Measurements from ENCODE around the gene OGFOD2. TPM values are rescaled to one million over a fixed set of nuclear protein-coding genes. Genes with fewer than 3 reads are reported as not detected.

The OGFOD2 gene
- total RNA-seq, 2 donors from 2014 or later = 7.6 to 9.6 TPM

- no peak for DNase-seq (ENCODE audit: low spot score)
- intact Hi-C loops (cut with DNase I) = loop anchor here in 1 of 2 donors (10.0 kb wide), 1 partner anchor 150 kb away; no protein-coding TSS in a partner anchor
Observed at GRCh38 chr12:122994781-122995502, 19.9 kb downstream of the OGFOD2 start.

DNA sequence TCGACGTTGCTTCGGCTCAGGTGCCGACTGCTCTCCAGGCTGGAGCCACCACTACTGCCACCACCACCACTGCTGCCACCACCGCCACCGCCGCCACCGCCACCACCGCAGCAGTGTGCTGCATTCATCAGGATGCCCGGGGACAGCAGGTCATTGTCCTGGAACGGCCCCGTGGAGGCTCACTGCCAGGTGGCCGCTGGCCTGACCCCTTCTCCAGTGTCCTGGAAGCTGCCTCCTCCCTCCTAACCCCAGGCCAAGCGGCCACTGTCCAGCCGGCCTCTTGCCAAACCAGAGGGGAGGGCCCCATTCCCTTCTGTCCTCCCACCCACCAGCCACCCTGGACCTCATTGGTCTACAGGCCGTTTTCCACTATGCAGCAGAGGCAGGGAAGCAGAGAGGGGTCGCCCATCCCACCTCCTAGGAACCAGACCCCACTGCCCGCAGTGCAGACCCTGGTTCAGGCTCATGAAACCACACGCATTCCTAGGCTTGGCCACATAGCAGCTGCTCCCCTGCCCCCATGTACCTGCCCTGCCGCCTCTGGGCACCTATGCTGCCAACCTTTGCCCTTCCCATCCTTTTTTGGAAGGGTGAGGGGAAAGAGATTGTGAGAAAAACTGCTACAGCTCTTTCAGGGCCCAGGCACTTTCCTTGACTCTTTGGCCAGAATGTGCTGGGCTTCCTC, 20.6 kb downstream of the OGFOD2 start:
- peak; percentile 84 for DNase-seq (ENCODE audit: low spot score)
- intact Hi-C loops (cut with DNase I) = loop anchor here in 1 of 2 donors (10.0 kb wide), 1 partner anchor 149 kb away; no protein-coding TSS in a partner anchor

DNA sequence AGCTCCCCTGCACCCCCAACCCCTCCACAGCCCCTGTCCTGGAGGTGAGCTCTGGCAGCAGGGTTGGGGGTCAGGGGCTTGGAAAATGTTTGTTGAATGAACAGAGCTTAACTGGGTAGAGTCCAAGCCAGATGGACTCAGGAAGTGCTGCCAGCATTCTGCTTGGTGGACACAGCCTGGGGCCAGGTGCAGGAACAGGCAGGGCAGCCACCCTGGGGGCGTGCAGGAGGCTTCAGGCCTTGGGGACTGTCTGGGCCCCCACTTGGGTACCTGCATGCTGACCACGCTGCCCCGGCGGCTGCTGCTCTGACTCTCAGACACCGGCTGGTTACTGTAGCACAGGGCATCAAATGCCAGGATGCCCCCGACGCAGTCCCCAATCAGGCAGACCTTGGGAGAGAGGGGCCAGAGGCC, 21.2 kb downstream of the OGFOD2 start:
- DNase-seq (ENCODE audit: low spot score) = no peak
- intact Hi-C loops (cut with DNase I) = loop anchor here in 1 of 2 donors (10.0 kb wide), 1 partner anchor 149 kb away; no protein-coding TSS in a partner anchor

GRCh38 chr12:122996621-122997342, 21.7 kb downstream of the OGFOD2 start:
- intact Hi-C loops (cut with DNase I) = loop anchor here in 1 of 2 donors (10.0 kb wide), 1 partner anchor 148 kb away; no protein-coding TSS in a partner anchor
- DNase-seq (ENCODE audit: low spot score) = no peak

DNA sequence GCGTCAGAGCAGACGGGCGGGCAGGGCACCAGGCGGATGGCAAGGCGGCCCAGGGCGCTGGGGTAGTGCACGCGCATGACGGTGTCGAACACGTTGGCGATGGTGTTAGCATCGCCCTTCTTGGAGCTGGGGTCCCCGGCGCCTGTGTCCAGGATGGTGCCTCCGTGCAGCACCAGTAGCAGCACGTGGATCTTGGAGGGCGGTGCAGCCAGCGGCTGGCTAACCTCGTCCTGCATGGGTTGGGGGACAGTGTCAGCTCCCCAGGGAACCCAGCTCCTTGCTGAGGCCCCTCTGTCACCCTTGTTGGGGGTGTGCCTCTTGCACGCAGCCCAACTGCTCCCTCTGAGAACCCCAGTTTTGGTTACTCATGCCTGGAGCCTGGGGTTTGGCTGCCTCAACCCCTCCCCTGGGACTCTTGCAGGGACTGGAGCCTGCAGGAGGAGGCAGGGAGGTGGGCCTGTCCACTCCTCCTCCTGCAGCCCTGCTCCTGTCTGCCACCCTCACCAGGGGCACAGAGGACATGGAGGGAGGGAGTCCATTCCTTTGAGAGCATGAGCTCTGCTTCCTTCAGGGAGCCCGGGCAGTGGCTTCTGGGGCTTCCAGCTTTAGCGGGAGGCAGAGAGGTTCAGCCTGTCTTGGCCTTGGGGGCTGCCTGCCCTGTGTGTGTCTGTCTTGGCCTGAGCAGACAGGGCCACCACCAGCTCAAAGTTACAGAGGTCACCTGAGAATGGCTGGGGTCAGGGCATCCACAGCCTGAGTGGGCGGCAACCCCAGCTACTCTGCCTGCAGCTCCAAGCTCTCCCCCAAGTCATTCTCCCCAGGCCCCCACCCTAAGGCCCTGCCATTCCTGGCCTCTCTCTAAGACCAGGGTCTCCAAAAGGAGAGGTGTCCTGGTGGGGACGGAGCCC, 22.6 kb downstream of the OGFOD2 start:
- intact Hi-C loops (cut with DNase I) = loop anchor here in 1 of 2 donors (10.0 kb wide), 1 partner anchor 147 kb away; no protein-coding TSS in a partner anchor
- no peak for DNase-seq (ENCODE audit: low spot score)

DNA sequence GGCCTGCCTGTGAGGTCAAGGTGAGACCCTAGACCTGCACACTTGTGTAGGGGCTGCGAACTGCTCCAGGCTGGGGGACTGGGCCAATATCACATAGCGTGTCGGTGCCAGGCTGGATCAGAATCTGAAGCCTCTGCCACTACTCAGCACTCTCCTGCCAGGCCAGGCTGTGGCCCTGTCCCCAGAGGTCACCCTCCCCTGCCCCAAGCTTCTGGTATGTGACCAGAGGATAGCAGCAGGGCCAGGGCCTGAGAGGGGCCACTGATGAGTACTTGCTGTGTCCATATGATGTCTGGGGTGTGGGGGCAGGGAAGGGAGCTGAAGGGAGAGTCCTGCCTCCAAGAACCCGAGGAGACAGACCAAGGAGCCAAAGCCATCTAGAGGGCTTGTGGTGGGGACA, 23.3 kb downstream of the OGFOD2 start:
- no peak for DNase-seq (ENCODE audit: low spot score)
- intact Hi-C loops (cut with DNase I) = loop anchor here in 1 of 2 donors (10.0 kb wide), 1 partner anchor 146 kb away; no protein-coding TSS in a partner anchor

- no peak for DNase-seq (ENCODE audit: low spot score)
- intact Hi-C loops (cut with DNase I) = loop anchor here in 1 of 2 donors (10.0 kb wide), 1 partner anchor 145 kb away; no protein-coding TSS in a partner anchor
Observed at GRCh38 chr12:122999196-122999946, 24.3 kb downstream of the OGFOD2 start.

- intact Hi-C loops (cut with DNase I) = loop anchor here in 1 of 2 donors (10.0 kb wide), 1 partner anchor 145 kb away; no protein-coding TSS in a partner anchor
- DNase-seq (ENCODE audit: low spot score) = no peak
Observed at GRCh38 chr12:122999986-123000420, 25.0 kb downstream of the OGFOD2 start.

GRCh38 chr12:123000578-123000977, 25.5 kb downstream of the OGFOD2 start:
- intact Hi-C loops (cut with DNase I) = no loop called here
- no peak for DNase-seq (ENCODE audit: low spot score)

DNA sequence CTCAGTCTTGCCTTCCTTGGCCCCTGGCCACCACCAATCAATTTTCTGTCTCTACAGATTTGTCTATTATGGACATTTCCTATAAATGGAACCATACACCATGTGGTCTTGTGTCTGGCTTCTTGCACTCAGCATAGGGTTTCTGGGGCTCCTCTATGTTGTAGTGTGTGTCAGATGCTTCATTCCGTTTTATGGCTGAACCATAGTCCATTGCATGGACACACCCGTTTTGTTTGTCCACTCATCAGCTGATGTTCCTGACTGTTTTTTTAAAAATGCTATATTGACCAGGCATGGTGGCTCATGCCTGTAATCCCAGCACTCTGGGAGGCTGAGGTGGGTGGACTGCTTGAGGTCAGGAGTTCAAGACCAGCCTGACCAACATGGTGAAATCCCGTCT, 26.4 kb downstream of the OGFOD2 start:
- DNase-seq (ENCODE audit: low spot score) = no peak
- intact Hi-C loops (cut with DNase I) = no loop called here

- no peak for DNase-seq (ENCODE audit: low spot score)
- intact Hi-C loops (cut with DNase I) = no loop called here
Observed at GRCh38 chr12:123003257-123003656, 28.2 kb downstream of the OGFOD2 start.

GRCh38 chr12:123004287-123004686, 29.2 kb downstream of the OGFOD2 start:
- intact Hi-C loops (cut with DNase I) = no loop called here
- DNase-seq (ENCODE audit: low spot score) = no peak

DNA sequence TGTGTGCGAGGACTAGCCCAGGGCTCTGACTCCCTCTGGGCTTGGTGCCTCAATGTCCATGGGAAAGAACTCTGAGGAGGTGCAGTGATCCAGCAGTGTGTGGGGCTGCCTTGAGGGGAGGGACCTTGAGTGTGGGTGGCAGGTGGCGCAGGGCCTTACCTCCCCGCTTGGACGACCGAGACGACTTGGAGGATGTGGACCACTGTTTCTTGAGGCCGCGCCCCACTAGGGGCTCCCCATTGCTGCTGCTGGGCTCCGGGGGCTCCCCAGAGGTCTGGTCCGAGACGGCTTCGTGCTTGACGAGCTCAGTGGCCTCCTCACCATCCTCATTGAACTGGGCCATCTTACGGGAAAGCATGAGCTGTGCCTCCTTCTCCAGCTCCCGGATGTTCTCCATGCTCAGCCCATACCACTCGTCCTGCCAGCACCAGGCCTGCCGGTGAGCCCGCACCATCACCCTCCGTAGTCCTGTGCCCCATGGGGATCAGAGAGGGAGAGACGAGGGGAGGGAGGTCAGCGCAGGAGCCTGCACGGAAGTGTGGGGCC, 30.1 kb downstream of the OGFOD2 start:
- intact Hi-C loops (cut with DNase I) = no loop called here

DNA sequence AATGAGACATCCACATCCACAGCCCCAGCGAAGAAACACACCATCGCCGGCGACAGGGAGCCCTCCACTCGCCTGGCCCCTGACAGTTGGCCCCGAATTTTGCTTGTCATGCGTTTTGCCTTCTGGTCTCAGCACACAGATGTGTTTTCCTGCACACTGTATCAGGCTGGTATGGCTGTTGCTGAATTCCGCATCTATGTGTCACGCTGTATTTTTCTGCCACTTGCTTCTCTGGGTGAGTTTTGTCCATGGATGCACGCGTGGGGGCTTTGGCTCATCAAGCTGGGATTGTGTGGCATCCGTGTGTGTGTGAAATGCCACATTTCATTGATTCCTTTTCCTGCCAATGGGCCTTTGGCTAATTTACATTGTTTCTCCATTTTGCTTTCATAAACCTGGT, 31.9 kb downstream of the OGFOD2 start:
- intact Hi-C loops (cut with DNase I) = no loop called here
- no peak for DNase-seq (ENCODE audit: low spot score)

More for the DNA sequence above, 30.1 kb downstream of the OGFOD2 start:
- DNase-seq (ENCODE audit: low spot score) = no peak

GRCh38 chr12:123010110-123010509, 35.1 kb downstream of the OGFOD2 start:
- intact Hi-C loops (cut with DNase I) = no loop called here
- no peak for DNase-seq (ENCODE audit: low spot score)

- intact Hi-C loops (cut with DNase I) = no loop called here
- DNase-seq (ENCODE audit: low spot score) = no peak
Observed at GRCh38 chr12:123010681-123011080, 35.6 kb downstream of the OGFOD2 start.

DNA sequence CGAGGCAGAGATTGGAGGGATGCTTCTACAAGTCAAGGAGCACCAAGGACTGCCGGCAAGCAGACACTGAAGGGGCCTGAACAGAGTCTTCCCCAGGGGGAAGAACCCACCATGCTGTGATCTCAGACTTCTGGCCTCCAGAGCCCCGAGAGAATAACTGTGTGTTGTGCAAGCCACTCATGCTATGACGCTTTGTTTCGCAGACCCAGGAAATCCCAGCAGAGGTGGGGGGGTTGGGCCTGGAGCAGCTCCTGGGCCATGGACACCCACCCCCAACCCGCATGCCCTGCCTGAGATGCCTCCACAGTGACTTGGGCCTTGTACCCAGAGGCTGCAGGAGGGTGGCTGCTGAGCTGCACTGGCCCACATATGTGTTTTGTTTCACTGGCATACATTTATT, 36.7 kb downstream of the OGFOD2 start:
- intact Hi-C loops (cut with DNase I) = no loop called here
- no peak for DNase-seq (ENCODE audit: low spot score)

Measured in posterior vena cava (tissue), 2 donors.